Measurements from ENCODE around the gene GIPC1. TPM values are rescaled to one million over a fixed set of nuclear protein-coding genes. Genes with fewer than 3 reads are reported as not detected.
A peak's percentile ranks its signal among the peaks of the same experiment; 100 is the strongest.
"Not testable (repeated sequence)": the region's sequence is repeated elsewhere in the genome, so short reads cannot be mapped to it uniquely, and the experiment has no call there.

GIPC1 gene
- total RNA-seq (10 to 100 TPM; 34.8 to 38.6 TPM), total RNA-seq (31.6 to 32.6 reads per million in 2 donors)

DNA sequence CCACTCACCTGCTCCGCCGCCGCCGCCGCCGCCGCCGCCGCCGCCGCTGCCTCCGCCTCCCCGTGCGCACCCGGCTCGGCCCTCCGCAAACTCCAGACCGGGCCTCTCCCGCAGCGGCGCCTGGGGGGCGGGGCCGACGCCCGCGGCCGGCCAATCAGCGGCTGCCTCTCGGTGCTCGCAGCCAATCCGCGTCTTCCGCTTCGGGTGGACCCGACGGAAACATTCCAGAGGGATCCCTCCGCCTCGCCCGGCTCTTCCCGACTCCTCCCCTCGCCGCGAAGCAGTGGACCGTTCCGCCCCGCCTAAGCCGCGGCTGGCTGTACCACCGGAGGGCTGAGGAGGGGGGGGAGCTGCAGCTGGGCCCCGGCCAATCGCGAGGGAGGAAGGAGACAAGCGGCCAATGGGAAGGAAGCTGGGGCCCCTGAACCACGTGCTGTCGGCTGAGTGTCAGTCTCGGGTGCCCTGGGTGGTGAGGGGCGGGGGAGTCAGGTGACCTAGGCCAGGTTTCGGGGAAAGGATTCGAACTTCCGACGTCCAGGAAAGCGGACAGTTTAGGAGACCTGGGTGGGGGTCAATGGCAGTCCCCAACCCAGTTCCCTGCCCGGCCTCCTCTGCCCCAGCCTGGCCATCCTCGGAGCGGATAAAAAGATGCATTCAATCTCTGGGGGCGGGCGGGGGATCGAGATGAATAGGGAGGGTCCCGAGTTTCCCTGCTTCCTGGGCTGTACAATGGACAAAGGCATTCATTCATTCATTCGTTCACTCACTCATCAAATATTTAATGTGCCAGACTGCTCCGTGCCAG is at the start of gene GIPC1:
TSS of gene GIPC1 (minus strand) at position 99 of the 805 bp plus-strand sequence. CDS start 13,151 bp downstream, outside the sequence.
- peaks cover 23% of the 10 kb centered on the region for H3K4me1 Mint-ChIP-seq
- peak within 1 kb of the TSS; percentile 88 for H3K4me3 Mint-ChIP-seq
- peak; percentile 79 to 81 (median 79) for DNase-seq
- no peaks in the 10 kb centered on the region for H3K9me3 ChIP-seq (ENCODE audit: control insufficient read depth, low read length, poor library complexity, severe bottlenecking)
- ATAC-seq, result peak; percentile 91
- H3K27me3 Mint-ChIP-seq, result no peaks in the 10 kb centered on the region
- peak within 1 kb of the TSS; percentile 60 for H3K27ac Mint-ChIP-seq
- H3K36me3 Mint-ChIP-seq (ENCODE audit: low read depth), result peaks cover 2% of the 10 kb centered on the region

GRCh38 chr19:14545716-14546082 is 49.8 kb upstream of the GIPC1 start:
- DNase-seq, result no peak
- Mint-ChIP-seq H3K4me1 (peaks cover 21% of the 10 kb centered on the region), H3K36me3 (ENCODE audit: low read depth) (no peaks in the 10 kb centered on the region), H3K27ac (peak overlapping the region; percentile 16), H3K27me3 (no peaks in the 10 kb centered on the region), H3K4me3 (no peak overlapping the region)
- no peaks in the 10 kb centered on the region for H3K9me3 ChIP-seq (ENCODE audit: control insufficient read depth, low read length, poor library complexity, severe bottlenecking)
- no peak for ATAC-seq

- Mint-ChIP-seq H3K4me1 (peaks cover 18% of the 10 kb centered on the region), H3K4me3 (no peak overlapping the region), H3K36me3 (ENCODE audit: low read depth) (no peaks in the 10 kb centered on the region), H3K27me3 (no peaks in the 10 kb centered on the region), H3K27ac (peak overlapping the region; percentile 16)
- DNase-seq (no peak), ATAC-seq (no peak)
- H3K9me3 ChIP-seq (ENCODE audit: control insufficient read depth, low read length, poor library complexity, severe bottlenecking), result no peaks in the 10 kb centered on the region
These were observed 49.2 kb upstream of the GIPC1 start for GRCh38 chr19:14544977-14545715.

DNA sequence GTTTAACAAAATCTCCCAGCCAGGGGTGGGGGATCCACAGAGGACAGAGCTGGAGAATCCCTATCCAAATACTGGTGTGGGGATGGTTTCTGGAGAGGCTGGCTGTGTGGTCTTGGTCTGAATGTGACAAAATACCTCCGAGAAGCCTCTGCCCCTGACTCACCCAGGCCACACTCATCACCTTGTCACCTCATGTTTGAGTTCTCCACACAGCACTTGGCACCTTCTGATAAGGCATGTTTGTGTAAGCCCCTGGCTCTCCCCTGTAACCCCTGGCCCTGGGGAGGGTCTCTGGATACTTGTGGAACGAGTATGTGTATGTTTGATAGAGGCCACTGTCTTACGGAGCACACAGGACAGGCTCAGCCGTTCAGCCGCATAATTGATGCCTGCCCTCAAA is 48.1 kb upstream of the GIPC1 start:
- H3K4me1 Mint-ChIP-seq, result peaks cover 14% of the 10 kb centered on the region
- DNase-seq (no peak), ATAC-seq (no peak)
- no peaks in the 10 kb centered on the region for H3K36me3 Mint-ChIP-seq (ENCODE audit: low read depth)
- H3K27ac Mint-ChIP-seq, result peak overlapping the region; percentile 16
- H3K9me3 ChIP-seq (ENCODE audit: control insufficient read depth, low read length, poor library complexity, severe bottlenecking), result no peaks in the 10 kb centered on the region
- H3K4me3 Mint-ChIP-seq, result no peak overlapping the region
- H3K27me3 Mint-ChIP-seq, result no peaks in the 10 kb centered on the region

DNA sequence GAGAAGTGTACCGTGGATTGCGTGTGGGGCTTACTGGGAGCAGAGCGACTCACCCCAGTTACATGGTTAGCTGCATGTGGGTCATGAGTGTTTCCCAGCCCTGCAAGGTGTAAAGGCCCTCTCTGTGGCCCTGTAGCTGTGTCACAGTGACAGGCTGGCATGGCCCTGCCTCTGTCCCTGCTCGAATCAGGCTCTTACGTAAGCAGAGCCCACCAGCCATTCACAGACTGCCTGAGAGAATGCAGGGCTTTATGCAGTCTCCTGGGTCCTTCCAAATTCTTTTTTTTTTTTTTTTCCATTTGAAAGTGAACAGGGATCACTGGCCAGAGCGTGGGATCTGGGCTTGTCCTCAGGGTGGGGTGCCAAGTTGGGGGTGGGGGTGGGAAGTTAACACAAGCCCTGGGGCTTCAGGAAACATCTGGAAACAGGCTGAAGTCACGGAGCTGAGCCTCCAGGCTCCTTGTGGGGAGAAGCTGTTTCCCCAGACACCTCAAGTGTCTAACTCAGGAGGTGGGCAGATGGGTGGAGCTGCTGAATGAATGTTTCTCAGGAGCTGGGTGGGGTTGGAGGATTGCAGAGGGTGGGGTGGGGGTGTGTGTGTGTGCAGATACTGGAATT is 46.9 kb upstream of the GIPC1 start:
- Mint-ChIP-seq H3K27me3 (no peaks in the 10 kb centered on the region), H3K27ac (no peak overlapping the region), H3K4me1 (peaks cover 9% of the 10 kb centered on the region), H3K36me3 (ENCODE audit: low read depth) (no peaks in the 10 kb centered on the region), H3K4me3 (no peak overlapping the region)
- H3K9me3 ChIP-seq (ENCODE audit: control insufficient read depth, low read length, poor library complexity, severe bottlenecking), result no peaks in the 10 kb centered on the region
- no peak for DNase-seq
- ATAC-seq, result no peak

DNA sequence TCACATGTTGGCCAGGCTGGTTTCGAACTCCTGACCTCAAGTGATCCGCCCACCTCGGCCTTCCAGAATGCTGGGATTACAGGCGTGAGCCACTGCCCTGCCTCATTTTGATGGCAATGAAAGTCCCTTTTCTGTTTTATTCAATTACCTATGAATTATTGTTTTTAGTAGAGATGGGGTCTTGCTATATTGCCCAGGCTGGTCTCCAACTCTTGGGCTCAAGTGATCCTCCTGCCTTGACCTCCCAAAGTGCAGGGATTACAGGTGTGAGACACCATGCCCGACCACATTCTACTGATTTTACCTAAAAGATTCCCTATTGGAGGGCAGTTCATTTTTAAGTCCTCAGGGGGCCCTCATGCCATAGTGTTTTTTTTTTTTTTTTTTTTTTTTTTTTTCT is 46.1 kb upstream of the GIPC1 start:
- not testable (repeated sequence) for H3K27ac Mint-ChIP-seq; H3K9me3 ChIP-seq (ENCODE audit: control insufficient read depth, low read length, poor library complexity, severe bottlenecking); H3K27me3 Mint-ChIP-seq; DNase-seq; H3K4me3 Mint-ChIP-seq; ATAC-seq; H3K36me3 Mint-ChIP-seq (ENCODE audit: low read depth); H3K4me1 Mint-ChIP-seq

DNA sequence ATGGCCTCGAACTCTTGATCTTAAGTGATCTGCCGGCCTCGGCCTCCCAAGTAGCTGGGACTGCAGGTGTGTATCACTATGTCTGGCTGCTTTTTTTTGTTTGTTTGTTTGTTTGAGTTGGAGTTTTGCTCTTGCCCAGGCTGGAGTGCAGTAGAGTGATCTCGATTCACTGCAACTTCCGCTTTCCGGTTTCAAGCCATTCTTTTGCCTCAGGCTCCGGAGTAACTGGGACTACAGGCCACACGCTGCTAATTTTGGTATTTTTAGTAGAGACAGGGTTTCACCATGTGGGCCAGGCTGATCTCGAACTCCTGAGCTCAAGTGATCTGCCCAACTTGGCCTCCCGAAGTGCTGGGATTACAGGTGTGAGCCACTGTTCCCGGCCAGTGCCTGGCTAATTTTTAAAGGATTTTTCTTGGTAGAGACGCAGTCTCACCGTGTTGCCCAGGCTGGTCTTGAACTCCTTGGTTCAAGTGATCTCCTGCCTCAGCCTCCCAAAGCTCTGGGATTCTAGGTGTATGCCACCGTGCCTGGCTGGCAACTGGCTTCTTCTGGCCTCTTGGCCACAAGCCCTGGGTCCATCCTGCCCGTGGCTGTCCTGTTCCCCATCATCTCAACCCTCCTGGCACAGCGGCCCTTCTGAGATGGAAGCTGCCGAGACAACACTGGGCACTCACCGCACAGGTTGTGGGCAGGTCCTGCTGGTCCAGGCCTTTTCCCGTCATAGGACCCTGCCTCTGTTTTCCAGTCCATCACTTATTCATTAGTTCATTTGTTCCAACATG is 45.0 kb upstream of the GIPC1 start:
- DNase-seq (no peak), ATAC-seq (no peak)
- H3K9me3 ChIP-seq (ENCODE audit: control insufficient read depth, low read length, poor library complexity, severe bottlenecking), result no peaks in the 10 kb centered on the region
- Mint-ChIP-seq H3K4me3 (no peak overlapping the region), H3K4me1 (peaks cover 14% of the 10 kb centered on the region), H3K27ac (peak overlapping the region; percentile 72), H3K36me3 (ENCODE audit: low read depth) (no peaks in the 10 kb centered on the region), H3K27me3 (no peaks in the 10 kb centered on the region)

DNA sequence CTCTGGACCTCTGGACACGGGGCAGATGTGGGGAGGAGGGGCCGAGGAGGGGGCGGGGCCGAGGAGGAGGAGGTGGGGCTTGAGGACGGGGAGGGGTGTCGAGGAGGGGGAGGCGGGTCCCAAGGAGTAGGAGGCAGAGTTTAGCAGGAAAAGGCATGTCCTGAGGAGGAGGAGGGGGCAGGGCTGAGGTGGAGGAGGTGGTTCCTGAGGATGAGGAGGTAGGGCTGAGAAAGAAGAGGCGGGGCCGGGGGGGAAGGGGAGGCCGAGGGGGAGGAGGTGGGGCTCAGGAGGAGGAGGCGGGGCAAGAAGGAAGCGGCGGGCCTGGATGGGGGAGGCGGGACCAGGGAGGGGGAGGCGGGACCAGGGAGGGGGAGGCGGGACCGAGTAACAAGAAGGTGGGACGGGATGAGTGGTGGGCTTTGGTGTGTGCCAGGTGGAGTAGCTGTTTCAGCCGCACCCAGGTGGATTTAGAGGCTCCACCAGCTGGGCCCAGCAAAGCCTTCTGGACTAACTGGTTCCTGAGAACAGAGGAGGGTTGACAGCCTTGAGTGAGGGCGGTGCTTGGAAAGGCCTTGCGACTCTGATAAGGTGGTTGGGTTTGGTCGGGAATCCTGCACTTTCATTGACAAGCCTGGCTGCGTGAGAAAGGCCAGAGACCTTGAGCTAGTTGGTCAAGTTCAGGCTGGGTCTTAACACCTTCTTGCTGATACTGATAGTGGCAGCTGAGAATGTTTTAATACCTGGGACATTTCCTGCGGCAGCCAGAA is 41.2 kb upstream of the GIPC1 start:
- Mint-ChIP-seq H3K4me3 (no peak overlapping the region), H3K36me3 (ENCODE audit: low read depth) (no peaks in the 10 kb centered on the region), H3K27ac (peak overlapping the region; percentile 19), H3K4me1 (peaks cover 11% of the 10 kb centered on the region), H3K27me3 (no peaks in the 10 kb centered on the region)
- DNase-seq, result peak in 2 of 3 donors; percentile 29 to 35
- H3K9me3 ChIP-seq (ENCODE audit: control insufficient read depth, low read length, poor library complexity, severe bottlenecking), result no peaks in the 10 kb centered on the region
- peak; percentile 68 for ATAC-seq

DNA sequence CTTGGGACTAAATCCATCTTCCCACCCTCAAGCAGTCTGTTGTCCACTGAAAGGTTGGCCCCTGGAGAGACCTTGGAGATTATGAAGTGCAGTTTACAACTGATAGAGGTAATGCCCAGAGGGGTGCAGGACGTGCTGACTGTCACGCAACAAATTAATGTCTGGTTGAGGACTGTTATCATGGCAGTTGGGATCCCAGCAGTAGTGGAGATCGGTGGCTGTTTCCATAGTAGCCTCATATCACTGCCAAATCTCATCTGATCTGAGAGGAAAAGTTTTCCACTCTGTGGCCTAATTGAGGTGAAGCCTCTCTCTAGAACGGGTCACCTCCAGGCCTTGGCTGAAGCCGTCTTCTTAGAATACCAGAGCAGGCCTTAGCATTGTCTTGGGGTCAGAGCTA is 37.5 kb upstream of the GIPC1 start:
- peaks cover 19% of the 10 kb centered on the region for H3K4me1 Mint-ChIP-seq
- ATAC-seq (no peak), DNase-seq (no peak)
- no peak overlapping the region for H3K4me3 Mint-ChIP-seq
- no peaks in the 10 kb centered on the region for H3K9me3 ChIP-seq (ENCODE audit: control insufficient read depth, low read length, poor library complexity, severe bottlenecking)
- no peaks in the 10 kb centered on the region for H3K36me3 Mint-ChIP-seq (ENCODE audit: low read depth)
- no peaks in the 10 kb centered on the region for H3K27me3 Mint-ChIP-seq
- no peak overlapping the region for H3K27ac Mint-ChIP-seq

GRCh38 chr19:14530506-14530905 is 34.6 kb upstream of the GIPC1 start:
- no peaks in the 10 kb centered on the region for H3K27me3 Mint-ChIP-seq
- no peaks in the 10 kb centered on the region for H3K36me3 Mint-ChIP-seq (ENCODE audit: low read depth)
- peaks cover 18% of the 10 kb centered on the region for H3K4me1 Mint-ChIP-seq
- no peak for ATAC-seq
- peak overlapping the region; percentile 55 for H3K4me3 Mint-ChIP-seq
- H3K27ac Mint-ChIP-seq, result no peak overlapping the region
- no peaks in the 10 kb centered on the region for H3K9me3 ChIP-seq (ENCODE audit: control insufficient read depth, low read length, poor library complexity, severe bottlenecking)
- no peak for DNase-seq

GRCh38 chr19:14530005-14530348 is 34.0 kb upstream of the GIPC1 start:
- no peak for ATAC-seq
- H3K27me3 Mint-ChIP-seq, result no peaks in the 10 kb centered on the region
- peak in 2 of 3 donors; percentile 24 to 33 for DNase-seq
- H3K9me3 ChIP-seq (ENCODE audit: control insufficient read depth, low read length, poor library complexity, severe bottlenecking), result no peaks in the 10 kb centered on the region
- peak overlapping the region; percentile 97 for H3K4me3 Mint-ChIP-seq
- H3K36me3 Mint-ChIP-seq (ENCODE audit: low read depth), result no peaks in the 10 kb centered on the region
- H3K4me1 Mint-ChIP-seq, result peaks cover 18% of the 10 kb centered on the region
- H3K27ac Mint-ChIP-seq, result peak overlapping the region; percentile 96

- peak; percentile 93 for ATAC-seq
- peak; percentile 97 to 99 (median 99) for DNase-seq
- Mint-ChIP-seq H3K36me3 (ENCODE audit: low read depth) (no peaks in the 10 kb centered on the region), H3K27me3 (no peaks in the 10 kb centered on the region), H3K4me3 (peak within 1 kb of the TSS; percentile 97), H3K27ac (peak within 1 kb of the TSS; percentile 96), H3K4me1 (peaks cover 18% of the 10 kb centered on the region)
- H3K9me3 ChIP-seq (ENCODE audit: control insufficient read depth, low read length, poor library complexity, severe bottlenecking), result no peaks in the 10 kb centered on the region
These were observed 33.5 kb upstream of the GIPC1 start, which contains the start of gene TECR for GRCh38 chr19:14529254-14530004. Gene TECR, plus strand, starts transcription at chr19:14529594. Its CDS starts 103 bp downstream, at chr19:14529697.

Data from T-helper 17 cell (primary cell).